Prostate gland (tissue), 2 donors: ENCODE results near the gene OSBPL9.
"Not testable (repeated sequence)": the region's sequence is repeated elsewhere in the genome, so short reads cannot be mapped to it uniquely, and the experiment has no call there.

Experiments
- CTCF ChIP-seq, 4 experiments: fragments of 200-600 bp in 2 of 4; fragments of 450-650 bp in 2 of 4; sonication (generic) in 2 of 4; IDR thresholded peaks; 1 replicate in 3 of 4; 2 replicates in 1 of 4; pipeline ENCODE4 v1.5.1; 2016 to 2019; ENCODE audit warnings: antibody characterized with exemption in 4 of 4, mild to moderate bottlenecking in 2 of 4, moderate library complexity in 2 of 4
- POLR2AphosphoS5 ChIP-seq: sonication (generic); formaldehyde crosslinking; IDR thresholded peaks from one replicate; pipeline ENCODE4 v1.6.1; 2017; ENCODE audit warnings: antibody characterized with exemption

- TF ChIP-seq POLR2AphosphoS5; CTCF (IDR thresholded peaks at IDR 0.05): not testable (repeated sequence)
Measured at GRCh38 chr1:51819021-51819420, 202.1 kb downstream of the OSBPL9 start.
